ENCODE data around the gene SLC6A6.
"Not testable (repeated sequence)": the region's sequence is repeated elsewhere in the genome, so short reads cannot be mapped to it uniquely, and the experiment has no call there.

Gene SLC6A6

DNA sequence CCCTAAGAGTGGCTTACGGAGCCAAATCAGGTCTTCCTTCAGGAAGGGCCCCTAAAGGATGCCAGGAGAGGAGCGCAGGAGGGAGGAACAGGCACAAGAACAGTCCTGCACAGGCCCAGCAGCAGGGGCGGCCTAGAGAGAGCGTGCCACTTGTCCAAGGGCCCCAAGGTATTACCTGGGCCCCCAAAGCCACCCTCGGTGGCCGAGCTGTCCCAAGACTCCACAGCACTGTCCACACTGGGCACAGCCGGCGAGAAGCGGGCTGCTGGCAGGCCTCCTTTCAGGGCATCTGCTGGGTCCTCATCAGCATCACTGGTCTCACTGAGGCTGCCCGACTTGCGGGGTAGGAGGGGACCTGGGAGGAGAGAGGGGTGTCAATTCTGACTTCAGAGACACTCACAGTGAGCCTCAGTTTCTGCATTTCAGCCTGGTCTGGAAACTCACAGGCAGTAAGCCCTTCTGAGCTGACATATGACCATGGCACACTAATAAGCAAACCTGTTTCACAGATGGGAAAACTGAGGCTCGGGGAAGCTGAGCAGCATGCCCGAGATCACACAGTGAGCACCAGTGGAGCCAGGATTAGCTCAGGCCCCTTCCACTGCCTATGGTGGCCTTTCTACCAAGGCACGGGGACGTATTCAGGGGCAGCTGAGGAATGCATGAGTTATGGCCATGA, 104.4 kb downstream of the SLC6A6 start:
- no peak for DNase-seq (ENCODE audit: low read depth in 2 of 2)

- no peak for DNase-seq (ENCODE audit: low read depth in 2 of 2)
These were observed 104.9 kb downstream of the SLC6A6 start for GRCh38 chr3:14507305-14507741.

GRCh38 chr3:14507757-14508504, 105.5 kb downstream of the SLC6A6 start:
- DNase-seq (ENCODE audit: low read depth in 2 of 2), result no peak

DNA sequence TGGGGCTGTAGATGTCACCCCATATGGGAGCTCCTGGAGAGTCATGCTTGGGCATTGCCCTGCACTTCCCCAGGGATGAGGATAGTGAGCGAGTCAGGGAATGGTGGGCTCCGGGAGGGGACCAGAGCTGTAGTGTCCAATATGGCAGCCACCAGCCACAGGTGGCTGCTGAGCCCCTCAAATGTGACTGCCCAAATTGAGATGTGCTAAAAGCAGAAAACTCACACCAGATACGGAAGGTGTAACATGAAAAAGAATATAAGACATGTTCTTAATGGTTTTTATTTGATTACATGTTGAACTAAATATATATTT, 106.1 kb downstream of the SLC6A6 start:
- no peak for DNase-seq (ENCODE audit: low read depth in 2 of 2)

- peak; percentile 34 to 78 for DNase-seq (ENCODE audit: low read depth in 2 of 2)
These were observed 106.8 kb downstream of the SLC6A6 start for GRCh38 chr3:14508966-14509795.

- DNase-seq (ENCODE audit: low read depth in 2 of 2), result no peak
These were observed 107.3 kb downstream of the SLC6A6 start for GRCh38 chr3:14509796-14510100.

GRCh38 chr3:14510838-14511622, 108.6 kb downstream of the SLC6A6 start:
- DNase-seq (ENCODE audit: low read depth in 2 of 2), result no peak

GRCh38 chr3:14511623-14512280, 109.3 kb downstream of the SLC6A6 start:
- DNase-seq (ENCODE audit: low read depth in 2 of 2), result no peak

- no peak for DNase-seq (ENCODE audit: low read depth in 2 of 2)
These were observed 110.0 kb downstream of the SLC6A6 start for GRCh38 chr3:14512281-14512941.

DNA sequence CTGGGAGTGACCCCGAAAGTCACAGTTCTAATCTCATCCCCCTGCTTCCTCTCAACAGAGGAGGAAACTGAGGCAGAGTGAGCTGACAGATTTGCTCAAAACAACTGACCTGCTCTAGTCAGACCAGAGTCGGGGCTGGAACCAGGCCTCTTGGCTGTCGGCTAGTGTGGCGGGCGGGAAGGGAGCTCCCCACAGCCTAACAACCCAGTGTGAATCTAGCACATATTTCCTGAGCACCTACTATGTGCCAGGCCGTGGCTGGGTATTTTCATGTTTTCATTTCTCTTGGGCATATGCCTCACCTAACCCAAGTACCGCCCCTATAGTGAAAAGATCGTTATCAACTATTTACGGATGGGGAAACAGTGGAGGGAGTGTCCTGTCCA, 110.5 kb downstream of the SLC6A6 start:
- DNase-seq (ENCODE audit: low read depth in 2 of 2), result no peak

DNA sequence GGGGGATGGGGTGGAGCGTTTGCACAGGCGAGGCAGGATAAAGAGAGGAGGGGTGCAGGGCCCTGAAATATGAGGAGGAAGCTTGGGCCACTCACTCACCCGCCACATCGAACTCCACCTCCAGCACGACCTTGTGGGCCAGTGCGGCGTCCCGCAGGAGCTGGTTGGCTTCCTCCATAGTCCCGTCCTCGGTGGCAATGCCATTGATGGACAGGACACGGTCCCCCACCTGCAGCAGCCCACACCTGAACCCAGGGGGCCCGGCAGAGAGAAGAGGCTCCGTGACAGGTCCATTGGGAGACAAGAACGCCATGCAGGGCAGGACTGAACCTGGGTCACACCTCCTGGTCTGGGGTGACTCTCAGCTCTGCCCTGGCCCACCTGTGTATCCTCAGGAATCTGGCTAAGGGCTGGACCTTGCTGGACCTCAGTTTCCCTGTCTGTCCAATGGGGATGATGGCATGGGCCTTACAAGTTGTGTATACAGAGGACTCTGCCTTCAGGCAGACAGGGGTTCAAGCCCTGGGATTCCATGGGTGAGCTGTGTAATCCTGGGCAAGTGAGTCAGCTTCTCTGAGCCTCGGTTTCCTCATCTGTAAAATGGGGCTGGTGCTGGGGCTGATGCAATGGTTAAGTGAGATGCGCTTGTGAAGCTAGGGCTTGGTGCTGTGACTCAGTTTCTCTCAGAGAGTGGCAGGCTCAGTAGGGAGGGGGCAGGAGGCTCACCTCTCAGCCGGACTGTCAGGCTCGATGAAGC, 111.3 kb downstream of the SLC6A6 start:
- no peak for DNase-seq (ENCODE audit: low read depth in 2 of 2)

DNA sequence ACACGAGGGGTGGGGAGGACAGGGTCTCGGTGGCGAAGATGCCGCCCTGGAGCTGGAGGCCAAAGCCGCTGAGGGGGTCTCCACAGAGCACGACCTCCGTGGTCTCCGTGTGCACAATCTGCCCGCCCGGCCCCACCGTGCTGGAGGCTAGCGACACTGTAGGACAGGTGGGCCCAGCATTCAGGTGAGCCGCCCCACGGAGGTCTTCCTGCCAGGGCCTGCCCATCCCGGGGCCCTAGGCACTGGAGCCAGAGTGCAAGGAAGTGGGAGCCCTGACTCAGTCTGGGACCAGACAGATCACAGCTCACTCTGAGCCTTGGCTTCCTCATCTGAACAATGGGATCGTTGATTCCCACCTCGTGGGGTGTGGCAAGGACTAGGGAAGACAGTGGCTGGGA, 111.9 kb downstream of the SLC6A6 start:
- DNase-seq (ENCODE audit: low read depth in 2 of 2), result no peak

GRCh38 chr3:14515526-14515925, 113.1 kb downstream of the SLC6A6 start:
- DNase-seq (ENCODE audit: low read depth in 2 of 2), result not testable (repeated sequence)

DNA sequence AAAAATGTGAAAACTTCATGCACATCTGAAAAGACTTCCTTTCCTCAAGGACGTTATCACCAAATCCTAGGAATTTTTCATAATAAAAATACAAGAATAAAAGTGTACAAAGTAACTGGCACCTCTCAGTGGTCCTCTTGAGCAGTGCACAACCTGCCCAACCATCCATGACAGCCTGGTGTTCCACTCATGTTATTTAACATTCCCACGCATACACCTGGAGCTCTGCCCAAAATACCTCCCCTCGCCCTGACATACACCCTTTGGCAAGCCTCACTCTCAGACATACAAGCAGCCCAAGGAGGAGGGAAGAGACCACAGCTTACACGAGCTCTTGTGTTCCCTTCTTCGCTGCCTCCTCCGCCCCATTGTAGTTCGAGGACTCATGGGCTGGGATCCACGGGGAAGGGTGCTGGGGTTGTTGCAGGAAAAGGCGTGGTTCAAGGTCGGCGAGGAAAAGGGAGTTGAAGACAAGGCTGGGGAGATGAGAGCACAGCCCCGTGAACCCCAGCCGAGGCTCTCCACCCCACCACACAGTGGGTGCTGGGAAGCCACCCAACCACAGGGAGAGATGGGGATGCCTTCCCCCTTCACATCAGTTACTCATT, 114.4 kb downstream of the SLC6A6 start:
- no peak for DNase-seq (ENCODE audit: low read depth in 2 of 2)

- DNase-seq (ENCODE audit: low read depth in 2 of 2), result no peak
These were observed 115.4 kb downstream of the SLC6A6 start for GRCh38 chr3:14517601-14518431.

- DNase-seq (ENCODE audit: low read depth in 2 of 2), result no peak
These were observed 116.0 kb downstream of the SLC6A6 start for GRCh38 chr3:14518432-14518802.

DNA sequence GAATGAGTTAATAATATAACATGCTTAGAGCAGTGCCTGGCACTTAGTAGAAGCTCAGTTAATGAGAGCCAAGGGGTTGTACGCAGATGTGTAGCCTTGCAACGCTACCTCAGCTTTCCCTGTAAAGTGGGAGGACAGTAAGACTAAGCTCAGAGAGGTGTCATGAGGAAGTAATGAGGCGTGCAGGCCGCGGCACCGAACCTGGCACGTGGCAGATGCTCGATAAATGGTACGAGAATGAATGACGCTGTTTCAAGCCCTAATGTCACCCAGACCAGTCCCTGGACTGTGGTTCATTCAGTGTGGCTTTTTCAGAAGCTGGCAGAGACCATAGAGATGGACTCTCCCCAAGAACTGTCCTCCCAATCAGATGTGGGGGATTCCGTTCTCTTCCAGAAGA, 116.5 kb downstream of the SLC6A6 start:
- no peak for DNase-seq (ENCODE audit: low read depth in 2 of 2)

DNA sequence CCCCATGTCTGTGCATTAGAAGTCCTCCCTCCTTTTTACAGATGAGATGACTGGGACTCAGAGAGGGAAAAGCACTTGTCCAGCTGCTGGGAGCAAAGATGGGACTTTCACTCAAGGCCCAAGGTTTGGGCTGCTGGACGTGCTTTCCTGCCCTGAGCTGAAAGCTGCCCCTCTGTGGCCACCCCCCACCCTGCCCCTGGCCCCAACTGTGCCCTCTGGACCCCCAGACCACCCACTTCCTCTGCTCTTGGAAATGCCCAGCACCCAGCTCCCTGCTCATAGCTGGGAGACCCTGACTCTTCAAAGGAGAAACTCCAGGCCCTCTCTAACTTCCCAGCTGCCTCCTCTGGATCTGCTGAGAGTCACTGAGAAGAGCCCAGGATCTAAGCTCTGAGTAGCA, 117.0 kb downstream of the SLC6A6 start:
- no peak for DNase-seq (ENCODE audit: low read depth in 2 of 2)

- no peak for DNase-seq (ENCODE audit: low read depth in 2 of 2)
These were observed 117.7 kb downstream of the SLC6A6 start for GRCh38 chr3:14520149-14520548.
